CD14-positive monocyte (primary cell): ENCODE data around the gene LACTB. TPM values are rescaled to one million over a fixed set of nuclear protein-coding genes. Genes with fewer than 3 reads are reported as not detected.

Experiments
- DNase-seq, 3 donors: peaks; one replicate each; pipeline ENCODE4 v3.0.0-alpha.2; 2011 to 2022
- H2AFZ ChIP-seq: 2 replicates; pipeline ENCODE4 v1.6.0; 2012; ENCODE audit warnings: mild to moderate bottlenecking, low read depth, low read length, inconsistent platforms; ENCODE audit not compliant: insufficient read depth, poor library complexity, severe bottlenecking
- H3K27ac ChIP-seq, 2 donors: 1 replicate in 1 of 2; 2 replicates in 1 of 2; pipeline ENCODE4 v1.5.1; 2012 to 2013; ENCODE audit warnings: low read length in 2 of 2, control low read depth in 1 of 2, inconsistent platforms in 1 of 2, low read depth in 1 of 2, mild to moderate bottlenecking in 1 of 2
- H3K27me3 ChIP-seq, 2 donors: one replicate each; pipeline versions ENCODE4 v1.6.0 to v1.6.1; 2011 to 2013; ENCODE audit warnings: low read length in 2 of 2; ENCODE audit not compliant: control insufficient read depth in 2 of 2, insufficient read depth in 2 of 2
- H3K36me3 ChIP-seq, 2 donors: replicated peaks in 1 of 2; 1 replicate in 1 of 2; 2 replicates in 1 of 2; pipeline versions ENCODE4 v1.5.1 to v1.6.1; 2012 to 2013; ENCODE audit warnings: low read length in 2 of 2, control low read depth in 1 of 2, inconsistent platforms in 1 of 2, mild to moderate bottlenecking in 1 of 2; ENCODE audit not compliant: insufficient read depth in 2 of 2, control insufficient read depth in 1 of 2
- H3K4me1 ChIP-seq, 2 donors: 1 replicate in 1 of 2; 2 replicates in 1 of 2; pipeline versions ENCODE4 v1.5.1 to v1.6.1; 2012 to 2013; ENCODE audit warnings: low read length in 2 of 2, control low read depth in 1 of 2, inconsistent platforms in 1 of 2, mild to moderate bottlenecking in 1 of 2, moderate library complexity in 1 of 2; ENCODE audit not compliant: insufficient read depth in 2 of 2, control insufficient read depth in 1 of 2
- H3K4me2 ChIP-seq: replicated peaks from 2 replicates; pipeline ENCODE3; 2012; ENCODE audit warnings: low read length, moderate library complexity, mild to moderate bottlenecking; ENCODE audit not compliant: poor library complexity, severe bottlenecking; ENCODE audit errors: extremely low read depth
- H3K4me3 ChIP-seq, 3 experiments: fragments of 200-600 bp in 1 of 3; sonication (generic) in 1 of 3; replicated peaks in 1 of 3; 1 replicate in 2 of 3; 2 replicates in 1 of 3; pipeline ENCODE4 v1.5.1; 2011 to 2013; ENCODE audit warnings: low read length in 3 of 3, mild to moderate bottlenecking in 3 of 3, control low read depth in 2 of 3, low read depth in 2 of 3, inconsistent platforms in 1 of 3, moderate library complexity in 1 of 3
- H3K79me2 ChIP-seq: 2 replicates; pipeline ENCODE4 v1.6.0; 2012; ENCODE audit warnings: mild to moderate bottlenecking, control low read depth, inconsistent platforms, low read length, moderate library complexity; ENCODE audit not compliant: insufficient read depth
- H3K9ac ChIP-seq: 2 replicates; pipeline ENCODE4 v1.6.0; 2017; ENCODE audit warnings: low read length, mild to moderate bottlenecking; ENCODE audit not compliant: insufficient read depth, poor library complexity, severe bottlenecking
- H3K9me3 ChIP-seq, 2 donors: replicated peaks in 1 of 2; 1 replicate in 1 of 2; 2 replicates in 1 of 2; pipeline versions ENCODE4 v1.5.1 to v1.6.1; 2012 to 2013; ENCODE audit warnings: low read length in 2 of 2, control low read depth in 1 of 2; ENCODE audit not compliant: control insufficient read depth in 1 of 2, insufficient read depth in 1 of 2
- H4K20me1 ChIP-seq: 2 replicates; pipeline ENCODE4 v1.6.0; 2012; ENCODE audit warnings: mild to moderate bottlenecking, low read length, control low read depth, moderate library complexity; ENCODE audit not compliant: insufficient read depth
- H3K27ac Mint-ChIP-seq, 7 donors: one replicate each; pipeline ENCODE4 v1.8.0; 2020; ENCODE audit warnings: mild to moderate bottlenecking in 7 of 7, mixed read lengths in 7 of 7, moderate library complexity in 6 of 7, inconsistent platforms in 2 of 7
- H3K27me3 Mint-ChIP-seq, 3 donors: one replicate each; pipeline ENCODE4 v1.8.0; 2021 to 2022; ENCODE audit warnings: low read depth in 3 of 3, mild to moderate bottlenecking in 3 of 3, mixed read lengths in 3 of 3, moderate library complexity in 3 of 3, inconsistent platforms in 1 of 3
- H3K36me3 Mint-ChIP-seq, 2 donors: one replicate each; pipeline ENCODE4 v1.8.0; 2020; ENCODE audit warnings: mixed read lengths in 2 of 2, inconsistent platforms in 1 of 2, mild to moderate bottlenecking in 1 of 2
- H3K4me1 Mint-ChIP-seq: one replicate; pipeline ENCODE4 v1.8.0; 2020; ENCODE audit warnings: mild to moderate bottlenecking, mixed read lengths
- H3K4me3 Mint-ChIP-seq, 2 donors: one replicate each; pipeline ENCODE4 v1.8.0; 2020; ENCODE audit warnings: mild to moderate bottlenecking in 2 of 2, mixed read lengths in 2 of 2, moderate library complexity in 1 of 2
- H3K9me3 Mint-ChIP-seq, 7 donors: one replicate each; pipeline ENCODE4 v1.8.0; 2020 to 2022; ENCODE audit warnings: mixed read lengths in 7 of 7, mild to moderate bottlenecking in 6 of 7, moderate library complexity in 6 of 7, inconsistent platforms in 2 of 7
- WGBS: methylation state at CpG from one replicate; pipeline ENCODE4 v1.1.5; 2013; ENCODE audit warnings: missing lambda C conversion rate; ENCODE audit not compliant: insufficient coverage; 5-methylcytosine and 5-hydroxymethylcytosine counted together
- intact Hi-C, 2 donors: fragments of 100-400 bp; cut with micrococcal nuclease; formaldehyde crosslinking; loops; one replicate each; pipeline versions ENCODE4 v1.15.0 to v1.15.1; 2023
- polyA plus RNA-seq, 3 donors: library from polyadenylated mRNA; depleted of rRNA in 1 of 3; unstranded in 2 of 3; stranded (reverse) in 1 of 3; fragments of 300-500 nt in 2 of 3; fragments of >200 nt in 1 of 3; fragmentation: Illumina TruSeq in 2 of 3; gene quantifications; 1 replicate in 2 of 3; 2 replicates in 1 of 3; pipeline ENCODE4 v1.2.3, GENCODE V29; 2012 to 2021
- TF ChIP-seq, protein P1 (sequence below): fragments of 200-600 bp; IDR thresholded peaks from one replicate; pipeline ENCODE4 v1.8.0; 2022; ENCODE audit warnings: antibody characterized with exemption, mild to moderate bottlenecking

LACTB gene
- polyA plus RNA-seq, 3 donors = 18.5 to 59.3 (median 40.4) TPM

DNA sequence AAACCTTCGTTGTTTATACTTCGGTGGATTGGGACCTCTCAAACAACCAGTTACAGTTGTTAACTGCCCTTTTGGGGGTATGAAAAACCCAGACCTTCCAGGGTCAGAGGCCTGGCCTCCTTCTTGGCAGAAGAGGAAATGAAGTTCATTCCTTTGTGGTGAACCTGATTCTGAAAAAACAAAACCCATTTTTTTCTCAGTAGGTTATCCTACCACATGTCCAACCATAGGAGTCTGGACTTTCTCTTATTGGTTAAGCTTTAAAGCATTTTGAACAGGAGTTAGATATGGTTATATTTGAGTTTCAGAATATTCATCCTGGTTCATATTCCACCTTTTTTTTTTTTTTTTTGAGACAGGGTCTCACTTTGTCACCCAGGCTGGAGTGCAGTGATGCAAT lies 7.2 kb upstream of the LACTB start:
- peaks cover 20% of the 10 kb centered on the region for H3K4me1 Mint-ChIP-seq
- Histone ChIP-seq H2AFZ (no peak overlapping the region), H3K4me1 (peaks cover 0 to 4% of the 10 kb centered on the region in 2 donors), H3K9me3 (peaks cover 6 to 10% of the 10 kb centered on the region in 2 donors), H3K27me3 (no peaks in the 10 kb centered on the region), H3K36me3 (no peaks in the 10 kb centered on the region), H3K79me2 (no peaks in the 10 kb centered on the region), H3K4me3 (no peak overlapping the region), H3K9ac (no peak overlapping the region), H3K27ac (no peak overlapping the region), H3K4me2 (no peak overlapping the region), H4K20me1 (no peaks in the 10 kb centered on the region)
- H3K4me3 Mint-ChIP-seq = no peak overlapping the region
- no CpG with 5 or more reads among the region's 2 CpGs for WGBS
- peaks cover 3 to 12% (median 9%) of the 10 kb centered on the region in 7 donors for H3K9me3 Mint-ChIP-seq
- no peak overlapping the region for H3K27ac Mint-ChIP-seq
- peaks cover under 1 to 2% of the 10 kb centered on the region in 2 donors for H3K36me3 Mint-ChIP-seq
- peaks cover 0 to 1% (median 0%) of the 10 kb centered on the region in 3 donors for H3K27me3 Mint-ChIP-seq
- DNase-seq = no peak
- intact Hi-C loops = no loop called here
- TF ChIP-seq, protein P1, sequence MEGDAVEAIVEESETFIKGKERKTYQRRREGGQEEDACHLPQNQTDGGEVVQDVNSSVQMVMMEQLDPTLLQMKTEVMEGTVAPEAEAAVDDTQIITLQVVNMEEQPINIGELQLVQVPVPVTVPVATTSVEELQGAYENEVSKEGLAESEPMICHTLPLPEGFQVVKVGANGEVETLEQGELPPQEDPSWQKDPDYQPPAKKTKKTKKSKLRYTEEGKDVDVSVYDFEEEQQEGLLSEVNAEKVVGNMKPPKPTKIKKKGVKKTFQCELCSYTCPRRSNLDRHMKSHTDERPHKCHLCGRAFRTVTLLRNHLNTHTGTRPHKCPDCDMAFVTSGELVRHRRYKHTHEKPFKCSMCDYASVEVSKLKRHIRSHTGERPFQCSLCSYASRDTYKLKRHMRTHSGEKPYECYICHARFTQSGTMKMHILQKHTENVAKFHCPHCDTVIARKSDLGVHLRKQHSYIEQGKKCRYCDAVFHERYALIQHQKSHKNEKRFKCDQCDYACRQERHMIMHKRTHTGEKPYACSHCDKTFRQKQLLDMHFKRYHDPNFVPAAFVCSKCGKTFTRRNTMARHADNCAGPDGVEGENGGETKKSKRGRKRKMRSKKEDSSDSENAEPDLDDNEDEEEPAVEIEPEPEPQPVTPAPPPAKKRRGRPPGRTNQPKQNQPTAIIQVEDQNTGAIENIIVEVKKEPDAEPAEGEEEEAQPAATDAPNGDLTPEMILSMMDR = no peak

DNA sequence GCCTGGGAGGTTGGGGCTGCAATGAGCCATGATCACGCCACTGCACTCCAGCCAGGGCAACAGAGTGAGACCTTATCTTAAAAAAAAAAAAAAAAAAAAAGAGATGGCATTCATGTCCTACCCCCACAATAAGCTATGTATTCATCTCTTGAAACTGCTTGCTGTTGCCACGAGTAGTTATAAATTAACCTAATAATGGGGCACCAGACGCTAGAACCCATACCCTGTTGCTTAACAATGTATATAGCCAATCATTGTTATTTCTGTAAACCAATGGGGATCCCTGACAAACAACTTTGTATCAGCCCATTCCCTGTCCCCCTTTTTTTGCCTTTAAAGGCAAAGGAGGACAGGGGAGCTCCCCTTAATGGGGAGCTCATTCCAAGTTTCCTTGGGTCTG lies 2.8 kb upstream of the LACTB start:
- H3K4me1 ChIP-seq = peaks cover 12 to 14% of the 10 kb centered on the region in 2 donors
- WGBS = no CpG with 5 or more reads among the region's 3 CpGs
- Mint-ChIP-seq H3K4me3 (no peak overlapping the region), H3K4me1 (peaks cover 16% of the 10 kb centered on the region), H3K27me3 (peaks cover 0 to 2% (median 0%) of the 10 kb centered on the region in 3 donors), H3K36me3 (peaks cover 10 to 17% of the 10 kb centered on the region in 2 donors), H3K27ac (no peak overlapping the region), H3K9me3 (peaks cover 14 to 28% (median 21%) of the 10 kb centered on the region in 7 donors)
- H2AFZ ChIP-seq = no peak overlapping the region
- no peak overlapping the region for H3K9ac ChIP-seq
- TF ChIP-seq, protein P1 = no peak
- H3K79me2 ChIP-seq = peaks cover 15% of the 10 kb centered on the region
- intact Hi-C loops = no loop called here
- DNase-seq = no peak
- H4K20me1 ChIP-seq = peaks cover 14% of the 10 kb centered on the region
- no peaks in the 10 kb centered on the region for H3K27me3 ChIP-seq
- H3K27ac ChIP-seq = no peak overlapping the region
- no peaks in the 10 kb centered on the region for H3K36me3 ChIP-seq
- peaks cover 18 to 19% of the 10 kb centered on the region in 2 donors for H3K9me3 ChIP-seq
- no peak overlapping the region for H3K4me3 ChIP-seq
- H3K4me2 ChIP-seq = no peak overlapping the region
